ENCODE measurements around the gene DPEP3. TPM values are rescaled to one million over a fixed set of nuclear protein-coding genes. Genes with fewer than 3 reads are reported as not detected.

DPEP3 gene
- polyA plus RNA-seq, 3 donors, result 0.20 to 1.8 (median 0.25) TPM

DNA sequence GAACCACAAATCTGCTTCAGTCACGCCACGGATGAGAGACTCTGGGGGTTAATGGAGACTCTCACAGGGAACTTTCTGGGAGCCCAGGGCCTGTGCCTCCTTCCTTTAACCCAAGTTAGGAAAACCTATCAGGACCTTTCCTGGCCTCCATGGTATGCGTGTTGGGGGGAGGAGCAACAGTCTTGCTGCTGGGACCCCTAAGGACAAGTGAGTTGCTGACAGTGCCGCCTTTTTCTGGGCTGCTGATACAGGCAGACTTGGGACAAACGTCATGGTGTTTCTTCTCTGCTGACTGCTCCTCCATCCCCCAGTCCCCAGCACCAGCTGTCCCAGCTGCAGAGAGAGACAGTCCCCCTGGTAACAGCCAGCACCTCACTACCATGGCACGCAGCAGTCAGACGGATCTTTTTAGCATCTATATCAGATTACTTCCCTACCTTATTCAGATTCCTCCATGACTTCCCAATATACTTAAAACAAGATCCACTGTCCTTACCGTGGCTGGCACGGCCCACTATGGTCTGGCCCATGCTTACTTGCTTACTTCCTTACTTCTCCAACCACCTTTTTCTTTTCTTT is 28.9 kb upstream of the DPEP3 start:
- Histone ChIP-seq H3K27ac (ENCODE audit: low read depth in 1 of 2, low read length in 2 of 2) (no peak overlapping the region), H3K4me2 (replicated peaks; ENCODE audit: extremely low read depth, low read length, poor library complexity, severe bottlenecking) (no peak overlapping the region), H3K9ac (ENCODE audit: insufficient read depth, low read length, poor library complexity, severe bottlenecking) (no peak overlapping the region), H3K4me1 (ENCODE audit: control insufficient read depth in 1 of 2, insufficient read depth in 2 of 2, low read length in 2 of 2) (peaks cover 60 to 61% of the 10 kb centered on the region in 2 donors), H3K27me3 (ENCODE audit: control insufficient read depth in 2 of 2, insufficient read depth in 2 of 2, low read length in 2 of 2) (no peaks in the 10 kb centered on the region), H3K79me2 (ENCODE audit: insufficient read depth, low read length) (no peaks in the 10 kb centered on the region), H2AFZ (ENCODE audit: insufficient read depth, low read depth, low read length, poor library complexity, severe bottlenecking) (no peak overlapping the region), H3K9me3 (replicated peaks in 1 of 2; ENCODE audit: control insufficient read depth in 1 of 2, insufficient read depth in 1 of 2, low read length in 2 of 2) (no peaks in the 10 kb centered on the region), H3K4me3 (replicated peaks in 1 of 3; ENCODE audit: low read depth in 2 of 3, low read length in 3 of 3) (no peak overlapping the region), H3K36me3 (replicated peaks in 1 of 2; ENCODE audit: control insufficient read depth in 1 of 2, insufficient read depth in 2 of 2, low read length in 2 of 2) (no peaks in the 10 kb centered on the region), H4K20me1 (ENCODE audit: insufficient read depth, low read length) (no peaks in the 10 kb centered on the region)
- Mint-ChIP-seq H3K36me3 (peaks cover 0 to 3% of the 10 kb centered on the region in 2 donors), H3K4me1 (peaks cover 54% of the 10 kb centered on the region), H3K27me3 (ENCODE audit: low read depth in 3 of 3) (peaks cover 0 to 2% (median 0%) of the 10 kb centered on the region in 3 donors), H3K27ac (peak overlapping the region in 4 of 7 donors; percentile 19 to 88 (median 54)), H3K9me3 (peaks cover 0 to 5% (median 0%) of the 10 kb centered on the region in 7 donors), H3K4me3 (no peak overlapping the region)
- TF ChIP-seq CTCF (IDR thresholded peaks at IDR 0.05), result no peak
- intact Hi-C loops (cut with micrococcal nuclease), result loop anchor here in 1 of 2 donors (2.0 kb wide), 1 partner anchor 16 kb away; no protein-coding TSS in a partner anchor
- no peak for DNase-seq
- WGBS (ENCODE audit: insufficient coverage), result 86% methylated on average over 9 of the region's 9 CpGs

- Histone ChIP-seq H3K4me1 (ENCODE audit: control insufficient read depth in 1 of 2, insufficient read depth in 2 of 2, low read length in 2 of 2) (peaks cover 53 to 57% of the 10 kb centered on the region in 2 donors), H4K20me1 (ENCODE audit: insufficient read depth, low read length) (no peaks in the 10 kb centered on the region), H3K9me3 (replicated peaks in 1 of 2; ENCODE audit: control insufficient read depth in 1 of 2, insufficient read depth in 1 of 2, low read length in 2 of 2) (no peaks in the 10 kb centered on the region), H2AFZ (ENCODE audit: insufficient read depth, low read depth, low read length, poor library complexity, severe bottlenecking) (no peak overlapping the region), H3K79me2 (ENCODE audit: insufficient read depth, low read length) (no peaks in the 10 kb centered on the region), H3K4me3 (replicated peaks in 1 of 3; ENCODE audit: low read depth in 2 of 3, low read length in 3 of 3) (peak overlapping the region in 1 of 3 experiments; percentile 29), H3K9ac (ENCODE audit: insufficient read depth, low read length, poor library complexity, severe bottlenecking) (peak overlapping the region; percentile 62), H3K27ac (ENCODE audit: low read depth in 1 of 2, low read length in 2 of 2) (peak overlapping the region; percentile 93 to 97), H3K27me3 (ENCODE audit: control insufficient read depth in 2 of 2, insufficient read depth in 2 of 2, low read length in 2 of 2) (no peaks in the 10 kb centered on the region), H3K36me3 (replicated peaks in 1 of 2; ENCODE audit: control insufficient read depth in 1 of 2, insufficient read depth in 2 of 2, low read length in 2 of 2) (no peaks in the 10 kb centered on the region), H3K4me2 (replicated peaks; ENCODE audit: extremely low read depth, low read length, poor library complexity, severe bottlenecking) (peak overlapping the region; percentile 33)
- H3K4me3 Mint-ChIP-seq, result peak overlapping the region; percentile 39 to 67
- peaks cover 0 to 3% of the 10 kb centered on the region in 2 donors for H3K36me3 Mint-ChIP-seq
- intact Hi-C loops (cut with micrococcal nuclease), result loop anchor here in 1 of 2 donors (2.0 kb wide), 1 partner anchor 17 kb away; the partner anchor contains the start of genes DDX28 and DUS2
- H3K27ac Mint-ChIP-seq, result peak overlapping the region; percentile 99 to 100 (median 99)
- WGBS (ENCODE audit: insufficient coverage), result 0% methylated on average over 3 of the region's 6 CpGs
- H3K4me1 Mint-ChIP-seq, result peaks cover 47% of the 10 kb centered on the region
- peaks cover 0 to 2% (median 0%) of the 10 kb centered on the region in 3 donors for H3K27me3 Mint-ChIP-seq (ENCODE audit: low read depth in 3 of 3)
- TF ChIP-seq CTCF (IDR thresholded peaks at IDR 0.05), result no peak
- H3K9me3 Mint-ChIP-seq, result peaks cover 0 to 5% (median 0%) of the 10 kb centered on the region in 7 donors
- peak; percentile 88 to 94 (median 92) for DNase-seq
These were observed 25.5 kb upstream of the DPEP3 start for GRCh38 chr16:68005786-68006286.

Data from CD14-positive monocyte (primary cell).